Endothelial cell of umbilical vein (primary cell): Measurements from ENCODE around the gene CACNA2D2. TPM values are rescaled to one million over a fixed set of nuclear protein-coding genes. Genes with fewer than 3 reads are reported as not detected.
A peak's percentile ranks its signal among the peaks of the same experiment; 100 is the strongest.

Experiments used
- BruUV-seq: library from RNA; stranded (reverse); fragments of 400-500 nt; replicated peaks from 2 replicates; lab custom pipeline; 2021; lab: Mats Ljungman, UMichigan
- CTCF ChIA-PET: fragments of 300-600, 350-600 bp; sonication (Branson Sonifier 250); formaldehyde crosslinking; loops from one replicate; lab custom pipeline; 2021; ENCODE audit warnings: antibody characterized with exemption, inconsistent platforms; lab: Charles Lee
- POLR2A ChIA-PET: fragments of 300-600, 350-600 bp; sonication (Branson Sonifier 250); formaldehyde crosslinking; loops from one replicate; lab custom pipeline; 2021; ENCODE audit warnings: antibody characterized with exemption, inconsistent platforms; lab: Charles Lee
- DNase-seq: peaks from one replicate; pipeline ENCODE4 v3.0.0-alpha.2; 2011; ENCODE audit warnings: low read depth, low spot score
- FAIRE-seq: peaks from 2 replicates; lab custom pipeline; 2011; peaks lifted over from hg19 to GRCh38; lab: Jason Lieb, UNC
- H2AFZ ChIP-seq: 2 replicates; pipeline ENCODE4 v1.6.0; 2012; ENCODE audit warnings: low read depth, low read length, control low read depth, inconsistent platforms
- H3K27ac ChIP-seq: 2 replicates; pipeline ENCODE4 v1.5.1; 2011; ENCODE audit warnings: low read depth, mild to moderate bottlenecking, control low read depth, low read length, moderate library complexity; ENCODE audit not compliant: insufficient read depth
- H3K27me3 ChIP-seq, 2 experiments: 2 replicates each; pipeline versions ENCODE4 v1.6.0 to v1.6.1; 2011; ENCODE audit warnings: low read length in 2 of 2, mixed read lengths in 1 of 2; ENCODE audit not compliant: control insufficient read depth in 2 of 2, insufficient read depth in 2 of 2
- H3K36me3 ChIP-seq, 2 experiments: 2 replicates in 1 of 2; 3 replicates in 1 of 2; pipeline ENCODE4 v1.5.1; 2011; ENCODE audit warnings: low read length in 2 of 2, mild to moderate bottlenecking in 1 of 2, moderate library complexity in 1 of 2; ENCODE audit not compliant: control insufficient read depth in 2 of 2, insufficient read depth in 2 of 2; ENCODE audit errors: extremely low read depth in 1 of 2
- H3K4me1 ChIP-seq: 3 replicates; pipeline ENCODE4 v1.5.1; 2011; ENCODE audit warnings: mild to moderate bottlenecking, low read length; ENCODE audit not compliant: control insufficient read depth, insufficient read depth; ENCODE audit errors: extremely low read depth
- H3K4me2 ChIP-seq: 2 replicates; pipeline ENCODE4 v1.6.1; 2011; ENCODE audit warnings: low read length, control low read depth, mixed read lengths; ENCODE audit not compliant: insufficient read depth
- H3K4me3 ChIP-seq, 3 experiments: fragments of 200-600 bp in 1 of 3; sonication (generic), shearing (Covaris generic) in 1 of 3; replicated peaks in 1 of 3; 2 replicates each; pipeline ENCODE4 v1.5.1; 2011 to 2016; ENCODE audit warnings: control low read depth in 3 of 3, low read length in 3 of 3, mild to moderate bottlenecking in 2 of 3, inconsistent platforms in 1 of 3, low read depth in 1 of 3, moderate library complexity in 1 of 3; ENCODE audit not compliant: insufficient read depth in 1 of 3
- H3K79me2 ChIP-seq: 2 replicates; pipeline ENCODE4 v1.6.0; 2012; ENCODE audit warnings: low read length, inconsistent platforms; ENCODE audit not compliant: control insufficient read depth, insufficient read depth
- H3K9ac ChIP-seq: replicated peaks from 2 replicates; pipeline ENCODE3; 2011; ENCODE audit warnings: low read length, control low read depth; ENCODE audit not compliant: insufficient read depth; ENCODE audit errors: extremely low read depth
- H3K9me1 ChIP-seq: replicated peaks from 3 replicates; pipeline ENCODE4 v1.6.0; 2011; ENCODE audit warnings: mild to moderate bottlenecking, low read length; ENCODE audit not compliant: control insufficient read depth, insufficient read depth; ENCODE audit errors: extremely low read depth
- H3K9me3 ChIP-seq: replicated peaks from 2 replicates; pipeline ENCODE4 v1.5.1; 2012; ENCODE audit warnings: low read length, inconsistent platforms; ENCODE audit not compliant: control insufficient read depth, insufficient read depth
- H4K20me1 ChIP-seq: replicated peaks from 2 replicates; pipeline ENCODE3; 2011; ENCODE audit warnings: mild to moderate bottlenecking, low read length; ENCODE audit not compliant: control insufficient read depth, insufficient read depth; ENCODE audit errors: extremely low read depth
- CTCF ChIP-seq, 2 donors: IDR thresholded peaks; 1 replicate in 1 of 2; 2 replicates in 1 of 2; pipeline ENCODE4 v1.5.1; 2011; ENCODE audit warnings: low read length in 2 of 2, mild to moderate bottlenecking in 2 of 2, moderate library complexity in 2 of 2, control low read depth in 1 of 2, inconsistent platforms in 1 of 2, low read depth in 1 of 2; ENCODE audit not compliant: insufficient read depth in 1 of 2; ENCODE audit errors: extremely low read depth in 1 of 2
- EZH2 ChIP-seq: IDR thresholded peaks from 2 replicates; pipeline ENCODE4 v1.6.1; 2012; ENCODE audit warnings: borderline replicate concordance, low read depth, mild to moderate bottlenecking, moderate library complexity, low read length, inconsistent platforms; ENCODE audit not compliant: severe bottlenecking
- FOS ChIP-seq: IDR thresholded peaks from 2 replicates; pipeline ENCODE4 v1.6.1; 2011; ENCODE audit warnings: mild to moderate bottlenecking, low read length, moderate library complexity, borderline replicate concordance; ENCODE audit not compliant: insufficient read depth
- GATA2 ChIP-seq: IDR thresholded peaks from 2 replicates; pipeline ENCODE4 v1.7.0; 2011; ENCODE audit warnings: low read depth, mild to moderate bottlenecking, moderate library complexity, mixed read lengths, low read length; ENCODE audit not compliant: insufficient read length, insufficient read depth
- JUN ChIP-seq: IDR thresholded peaks from 2 replicates; pipeline ENCODE4 v1.6.1; 2011; ENCODE audit warnings: borderline replicate concordance, low read depth; ENCODE audit not compliant: insufficient read length, insufficient read depth
- MAX ChIP-seq: IDR thresholded peaks from 2 replicates; pipeline ENCODE4 v1.6.1; 2011; ENCODE audit not compliant: insufficient read depth, insufficient read length
- MYC ChIP-seq: IDR thresholded peaks from one replicate; pipeline ENCODE4 v1.6.1; 2011; ENCODE audit warnings: mild to moderate bottlenecking, low read depth, low read length
- POLR2A ChIP-seq: IDR thresholded peaks from 2 replicates; pipeline ENCODE4 v1.6.1; 2012; ENCODE audit warnings: low read depth, mild to moderate bottlenecking, control low read depth, low read length
- POLR2AphosphoS5 ChIP-seq: IDR thresholded peaks from 2 replicates; pipeline ENCODE4 v1.6.1; 2012; ENCODE audit warnings: low read depth, mild to moderate bottlenecking, control low read depth, low read length, moderate library complexity; ENCODE audit not compliant: insufficient read depth
- dilution Hi-C: fragments of 300-500 bp; cut with MboI; formaldehyde crosslinking; loops from one replicate; pipeline ENCODE4 v1.15.0; 2019; ENCODE audit warnings: low sequenced_read_pairs; ENCODE audit not compliant: extremely low pct_ligation_motif_present
- intact Hi-C: fragments of 100-400 bp; cut with micrococcal nuclease; formaldehyde crosslinking; loops from one replicate; pipeline ENCODE4 v1.10.0; 2022
- polyA plus RNA-seq, 4 experiments: library from polyadenylated mRNA; depleted of rRNA in 3 of 4; stranded (reverse) in 3 of 4; unstranded in 1 of 4; fragments of >200 nt; gene quantifications; 2 replicates each; pipeline versions ENCODE4 v1.2.1 to v1.2.3, GENCODE V29; 2011 to 2012; ENCODE audit warnings: missing spikeins in 1 of 4
- total RNA-seq: library from RNA; stranded (reverse); gene quantifications from 2 replicates; pipeline ENCODE4 v1.2.3, GENCODE V29; 2021

The CACNA2D2 gene
- total and polyA plus RNA-seq, 2 donors (not counting 3 experiments of a cell fraction or from before 2014, with no cell fraction given): 0.15 TPM; not detected in 1

GRCh38 chr3:50322386-50323091, 180.9 kb downstream of the CACNA2D2 start, which contains the start of gene HYAL2:
Gene HYAL2, minus strand, starts transcription at chr3:50322745. Its CDS starts 2,256 bp downstream, at chr3:50320489.
- H3K9ac ChIP-seq: peak within 1 kb of the TSS; percentile 89
- peak within 1 kb of the TSS; percentile 75 for H3K4me2 ChIP-seq
- peaks cover 60% of the 10 kb centered on the region for H3K4me1 ChIP-seq
- H4K20me1 ChIP-seq: no peaks in the 10 kb centered on the region
- TSS peak; percentile 6 for BruUV-seq
- ChIA-PET POLR2A (interaction anchor here (0.6 to 5.1 kb wide), 3 partner anchors 13 to 214 kb away, joined by 3 to 38 read pairs (median 5); partner anchors contain the start of genes HYAL3 and NAA80), CTCF (interaction anchor here (0.8 to 4.3 kb wide), 8 partner anchors 13 to 220 kb away, joined by 3 to 66 read pairs (median 23); partner anchors contain the start of genes HYAL1, HYAL3, NAA80 and RASSF1)
- peak within 1 kb of the TSS; percentile 99 for H3K27ac ChIP-seq
- intact Hi-C loops (loop anchor here (1.0 to 2.0 kb wide), 4 partner anchors 12 to 156 kb away; partner anchors contain the start of genes HYAL3, IFRD2 and NAA80), dilution Hi-C loops (no loop called here)
- peak; percentile 74 for DNase-seq
- no peaks in the 10 kb centered on the region for H3K27me3 ChIP-seq
- peak within 1 kb of the TSS; percentile 31 to 89 (median 89) for H3K4me3 ChIP-seq
- no peaks in the 10 kb centered on the region for H3K9me1 ChIP-seq
- H3K9me3 ChIP-seq: no peaks in the 10 kb centered on the region
- H3K79me2 ChIP-seq: peaks cover 49% of the 10 kb centered on the region
- peaks cover 8 to 32% of the 10 kb centered on the region in 2 experiments for H3K36me3 ChIP-seq
- no peak within 1 kb of the TSS for H2AFZ ChIP-seq
- peak; percentile 99 for FAIRE-seq
- TF ChIP-seq GATA2: peak; percentile 45
- no peak for TF ChIP-seq CTCF (IDR thresholded peaks at IDR 0.05; ENCODE audit: extremely low read depth in 1 of 2, insufficient read depth in 1 of 2, low read depth in 1 of 2, low read length in 2 of 2)
- peak; percentile 91 for TF ChIP-seq POLR2A
- no peak for TF ChIP-seq JUN
- peak; percentile 5 for TF ChIP-seq FOS
- TF ChIP-seq MYC: no peak
- TF ChIP-seq MAX: no peak
- TF ChIP-seq POLR2AphosphoS5: peak; percentile 95
- TF ChIP-seq EZH2: no peak
